Activated CD8-positive, alpha-beta memory T cell treated with anti-CD3 and anti-CD28 coated beads for 36 hours (primary cell): ENCODE results near the gene LILRA6. TPM values are rescaled to one million over a fixed set of nuclear protein-coding genes. Genes with fewer than 3 reads are reported as not detected.
"Not testable (repeated sequence)": the region's sequence is repeated elsewhere in the genome, so short reads cannot be mapped to it uniquely, and the experiment has no call there.

Source experiments
- CTCF ChIA-PET: fragments of 350-600 bp; sonication (Branson Sonifier 250); formaldehyde crosslinking; loops from one replicate; lab custom pipeline; 2021; ENCODE audit warnings: antibody characterized with exemption; lab: Charles Lee
- POLR2A ChIA-PET: fragments of 350-600 bp; sonication (Branson Sonifier 250); formaldehyde crosslinking; loops from one replicate; lab custom pipeline; 2021; ENCODE audit warnings: antibody characterized with exemption; lab: Charles Lee
- total RNA-seq, 2 experiments: library from RNA; stranded (reverse); gene quantifications; one replicate each; pipeline ENCODE4 v1.2.3, GENCODE V29; 2021

LILRA6 gene
- total RNA-seq, 2 experiments from 2014 or later = not detected

DNA sequence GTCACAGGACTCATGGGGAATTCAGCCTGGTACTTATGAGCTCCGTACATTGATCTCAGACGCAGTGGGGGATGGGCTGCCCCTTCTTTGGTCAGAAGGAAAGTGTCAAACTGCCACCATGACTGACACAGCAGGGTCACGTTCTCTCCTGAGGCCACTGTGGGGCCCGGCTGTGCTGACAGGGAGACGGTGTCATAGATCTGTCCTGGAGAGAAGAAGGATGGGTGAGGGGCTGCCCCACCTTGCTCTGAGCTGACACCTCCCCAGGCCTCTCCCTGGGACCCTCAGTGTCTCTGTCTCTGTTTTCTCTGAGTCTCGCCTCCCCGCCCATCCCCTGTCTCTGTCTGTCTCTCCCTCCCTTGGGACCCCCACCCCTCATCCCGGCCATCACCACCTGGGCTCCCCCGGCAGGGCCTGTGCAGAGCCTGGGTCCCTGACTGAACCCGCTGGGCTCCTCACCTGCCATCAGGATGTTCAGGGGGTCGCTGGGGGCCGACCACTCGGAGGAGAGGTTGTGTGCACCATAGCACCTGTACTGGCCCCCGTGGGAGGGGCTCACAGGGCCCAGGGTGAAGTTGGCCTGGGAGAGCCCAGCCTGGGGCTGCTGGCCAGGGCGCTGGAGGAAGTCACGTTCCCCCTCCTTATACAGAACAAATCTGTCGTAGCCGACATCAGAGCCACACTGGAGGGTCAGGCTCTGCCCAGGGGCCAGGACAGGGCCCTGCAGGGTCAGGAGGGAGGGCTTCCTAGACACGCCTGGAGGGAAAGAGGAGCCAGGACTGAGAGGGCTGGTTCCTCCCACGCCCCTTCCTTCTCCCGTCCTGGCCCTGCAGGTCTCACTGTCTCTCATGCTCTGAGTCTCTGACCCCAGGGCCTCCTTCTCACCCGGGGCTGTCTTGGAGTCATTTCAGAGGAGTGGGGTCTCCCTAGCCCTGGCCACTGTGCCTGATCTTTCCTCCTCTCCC lies 1.9 kb downstream of the LILRA6 start:
- POLR2A ChIA-PET, CTCF ChIA-PET: not testable (repeated sequence)

DNA sequence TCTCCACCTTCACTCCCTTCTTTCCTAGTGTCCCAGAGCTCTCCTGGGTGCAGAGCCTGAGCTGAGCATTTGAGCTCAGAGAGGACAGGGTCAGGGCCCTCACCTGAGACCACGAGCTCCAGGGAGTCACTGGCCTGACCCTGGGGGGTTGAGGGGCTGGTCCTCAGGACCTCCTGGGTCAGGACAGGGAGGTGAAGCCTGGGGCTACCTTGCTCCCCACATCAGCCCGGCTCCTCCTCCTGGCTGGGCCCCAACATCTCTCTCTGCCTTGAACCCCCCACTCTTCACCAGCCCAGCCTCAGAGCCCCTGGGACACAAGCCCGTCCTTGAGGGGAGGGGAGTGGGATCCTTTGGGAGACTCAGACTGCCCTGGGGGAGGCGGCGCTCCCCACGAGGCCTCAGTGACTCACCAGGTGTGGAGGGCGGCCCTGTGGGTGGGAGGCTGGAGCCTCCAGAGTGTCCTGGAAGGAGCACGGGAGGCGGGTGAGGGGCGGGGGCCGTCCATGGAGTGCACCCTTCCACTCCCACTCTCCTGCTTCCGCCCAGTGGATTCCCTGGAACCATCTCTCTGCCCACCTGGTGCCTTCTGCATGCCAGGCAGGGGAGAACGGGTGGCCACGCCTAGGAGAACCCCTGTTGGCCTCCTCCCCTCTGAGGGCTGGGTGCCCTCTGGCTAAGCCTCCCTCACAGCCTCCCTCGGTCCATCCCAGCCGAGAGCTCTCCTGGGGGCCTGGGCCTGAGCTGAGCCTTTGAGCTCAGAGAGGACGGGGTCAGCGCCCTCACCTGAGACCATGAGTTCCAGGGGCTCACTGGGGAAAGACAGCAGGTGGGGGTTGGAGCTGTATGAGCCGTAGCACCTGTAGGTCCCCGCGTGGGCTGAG lies 2.9 kb downstream of the LILRA6 start:
- POLR2A ChIA-PET, CTCF ChIA-PET: not testable (repeated sequence)

DNA sequence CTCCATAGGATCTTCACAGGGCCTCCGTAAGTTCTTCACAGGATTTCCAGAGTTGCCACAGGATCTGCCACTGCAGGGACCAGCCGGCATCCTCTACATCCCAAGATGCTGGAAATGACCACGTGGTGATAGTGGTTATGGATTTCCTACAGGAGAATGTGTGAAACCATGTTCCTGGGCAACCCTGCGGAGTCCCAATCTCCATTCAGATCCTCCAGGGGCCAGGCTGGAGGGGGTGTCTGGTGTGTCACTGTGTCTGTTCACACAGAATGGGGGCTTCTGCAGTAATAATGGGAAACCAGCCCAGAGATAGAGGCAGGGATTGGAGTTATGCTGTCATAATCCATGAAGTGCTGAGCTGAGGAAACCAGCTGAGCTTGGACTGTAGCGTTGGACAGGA lies 8.6 kb downstream of the LILRA6 start:
- ChIA-PET POLR2A (no interaction called here), CTCF (interaction anchor here (1.4 kb wide), 1 partner anchor 32 kb away, joined by 4 read pairs; no protein-coding TSS in a partner anchor)

DNA sequence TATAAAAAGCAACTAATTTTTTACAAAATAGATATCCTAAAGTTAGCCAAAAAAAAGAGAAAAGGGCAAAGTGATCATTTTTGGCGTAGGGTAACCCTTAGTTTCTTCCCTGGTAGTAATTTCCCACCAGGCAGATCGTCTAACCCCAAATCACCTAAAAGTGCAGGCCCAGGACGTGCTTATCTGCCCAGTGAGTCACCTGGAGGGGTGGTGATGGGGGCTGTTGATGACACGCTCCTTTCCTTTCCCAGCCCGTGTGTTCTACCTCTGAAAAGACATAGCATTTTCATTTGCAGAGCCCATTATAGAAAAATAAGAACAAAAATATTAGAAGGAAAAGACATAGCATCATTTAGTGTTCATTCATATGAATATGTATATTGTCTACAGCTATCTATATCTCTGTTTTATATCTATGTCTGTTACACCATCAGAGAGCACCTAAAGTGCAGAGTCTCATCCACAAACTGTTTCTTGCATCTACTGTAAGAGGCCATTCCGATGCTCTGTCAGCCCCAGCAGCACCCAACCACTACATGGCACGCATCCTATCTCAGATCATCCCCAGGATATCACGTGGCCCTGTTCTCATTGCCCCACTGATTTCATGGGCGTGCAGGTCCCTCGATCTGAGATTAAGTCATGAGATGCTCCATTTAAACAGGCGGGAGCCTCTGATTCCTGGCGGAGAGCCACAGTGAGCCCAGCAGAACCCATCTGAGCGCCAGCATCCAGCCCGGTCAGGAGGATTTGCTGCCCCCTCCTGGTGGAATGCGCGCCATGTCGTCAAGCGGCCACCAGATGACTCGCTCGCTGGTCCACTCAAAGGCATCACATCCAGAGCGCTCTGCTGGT lies 11.3 kb downstream of the LILRA6 start:
- ChIA-PET CTCF (interaction anchor here (0.7 kb wide), 1 partner anchor 60 kb away, joined by 3 read pairs; no protein-coding TSS in a partner anchor), POLR2A (no interaction called here)

DNA sequence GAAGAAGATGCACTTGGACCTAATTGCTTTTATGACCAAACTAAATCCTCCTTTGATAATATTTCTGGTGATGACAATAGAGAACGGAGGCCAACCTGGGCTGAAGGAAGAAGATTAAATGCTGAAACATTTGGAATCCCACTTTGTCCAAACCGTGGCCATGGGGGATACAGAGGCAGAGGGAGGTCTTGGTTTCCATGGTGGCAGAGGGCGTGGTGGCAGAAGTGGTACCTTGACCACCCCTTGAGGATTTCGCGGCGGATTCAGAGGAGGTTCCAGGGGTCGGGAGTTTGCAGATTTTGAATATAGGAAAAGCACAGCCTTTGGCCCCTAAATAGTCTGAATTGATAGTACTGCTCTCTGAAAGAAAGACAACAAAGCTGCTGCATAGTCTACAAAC lies 12.6 kb downstream of the LILRA6 start:
- ChIA-PET POLR2A (no interaction called here), CTCF (interaction anchor here (0.6 kb wide), 1 partner anchor 71 kb away, joined by 4 read pairs; no protein-coding TSS in a partner anchor)

DNA sequence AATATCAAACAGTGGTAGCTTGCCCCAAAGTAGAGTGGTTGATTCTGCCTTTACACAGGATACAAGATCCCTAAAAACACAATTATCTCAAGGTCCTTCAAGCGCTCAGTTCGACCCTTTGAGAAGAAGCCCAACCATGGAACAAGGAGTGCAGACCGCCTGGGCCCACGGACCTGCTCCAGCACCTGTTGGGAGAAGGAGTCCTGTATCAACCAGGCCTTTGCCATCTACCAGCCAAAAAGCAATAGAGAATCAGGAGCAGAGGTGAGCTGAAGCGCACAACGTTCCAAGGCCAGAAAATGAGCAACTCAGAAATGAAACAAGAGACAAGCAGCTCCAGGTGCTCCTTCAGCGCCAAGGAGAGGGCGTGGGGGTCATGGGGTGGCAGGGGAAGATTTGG lies 13.4 kb downstream of the LILRA6 start:
- POLR2A ChIA-PET = no interaction called here
- CTCF ChIA-PET = interaction anchor here (0.6 kb wide), 1 partner anchor 70 kb away, joined by 4 read pairs; no protein-coding TSS in a partner anchor

DNA sequence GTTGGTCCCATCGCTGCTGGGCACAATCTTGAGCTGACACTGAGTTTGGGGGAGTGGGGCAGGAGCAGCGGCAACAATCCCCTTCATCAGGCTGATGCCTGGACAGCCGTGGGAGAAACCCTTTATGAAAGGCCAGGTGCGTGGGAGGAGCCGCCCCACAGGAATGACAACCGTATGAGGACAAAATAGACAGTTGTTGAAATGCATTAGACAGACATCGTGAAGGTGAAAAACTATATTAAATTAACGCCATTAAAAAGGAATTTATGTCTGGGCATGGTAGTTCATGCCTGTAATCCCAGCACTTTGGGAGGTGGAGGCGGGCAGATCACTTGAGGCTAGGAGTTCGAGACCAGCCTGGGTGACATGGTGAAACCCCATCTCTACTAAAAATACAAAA lies 18.0 kb downstream of the LILRA6 start:
- CTCF ChIA-PET, POLR2A ChIA-PET: not testable (repeated sequence)

DNA sequence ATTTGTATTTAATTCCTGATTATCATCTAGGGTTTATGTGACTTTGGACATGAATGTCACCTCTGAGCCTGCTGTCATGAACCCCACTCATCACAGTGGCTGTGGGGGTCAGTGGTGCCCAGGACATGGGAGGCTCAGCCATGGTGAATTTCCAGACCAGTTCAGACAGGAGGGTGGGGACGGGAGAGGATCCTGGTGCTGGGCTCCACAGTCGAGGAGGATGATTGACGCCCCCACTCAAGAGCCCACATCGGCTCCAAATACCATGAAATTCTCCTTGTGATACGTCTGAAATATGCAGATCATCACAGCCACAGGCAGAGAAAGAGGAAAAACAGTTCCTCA lies 18.7 kb downstream of the LILRA6 start:
- POLR2A ChIA-PET = interaction anchor here (0.6 kb wide), 1 partner anchor 32 kb away, joined by 3 read pairs; no protein-coding TSS in a partner anchor
- CTCF ChIA-PET = not testable (repeated sequence)

DNA sequence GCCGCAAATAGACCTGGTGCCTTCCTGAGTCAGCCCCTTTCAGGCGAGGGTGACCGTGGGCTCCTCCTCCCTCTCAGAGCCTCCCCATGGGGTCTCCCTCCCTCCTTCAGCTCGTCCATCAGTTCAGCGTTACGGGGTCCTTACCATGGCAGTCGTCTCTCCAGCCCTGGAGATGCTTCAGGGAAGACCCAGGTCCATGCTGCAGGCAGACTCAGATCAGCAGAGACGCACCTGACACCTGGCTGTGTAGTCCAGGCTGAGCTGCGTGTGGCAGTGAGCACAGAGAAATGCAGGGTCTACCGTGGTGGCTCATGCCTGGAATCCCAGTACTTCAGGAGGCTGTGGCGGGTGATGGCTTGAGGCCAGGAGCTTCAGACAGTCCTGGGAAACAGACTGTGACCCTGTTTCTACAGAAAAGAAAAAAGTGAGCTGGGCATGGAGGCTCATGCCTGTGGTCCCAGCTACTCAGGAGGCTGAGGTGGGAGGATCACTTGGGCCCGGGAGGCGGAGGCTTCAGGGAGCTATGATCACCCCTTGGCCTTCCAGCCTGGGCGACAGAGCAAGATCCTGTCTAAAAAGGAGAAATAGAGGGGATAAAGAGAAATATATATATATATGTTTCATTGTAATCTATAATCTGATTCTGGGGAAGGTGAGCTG lies 19.2 kb downstream of the LILRA6 start:
- CTCF ChIA-PET = not testable (repeated sequence)
- POLR2A ChIA-PET = interaction anchor here (0.6 kb wide), 1 partner anchor 32 kb away, joined by 3 read pairs; no protein-coding TSS in a partner anchor

DNA sequence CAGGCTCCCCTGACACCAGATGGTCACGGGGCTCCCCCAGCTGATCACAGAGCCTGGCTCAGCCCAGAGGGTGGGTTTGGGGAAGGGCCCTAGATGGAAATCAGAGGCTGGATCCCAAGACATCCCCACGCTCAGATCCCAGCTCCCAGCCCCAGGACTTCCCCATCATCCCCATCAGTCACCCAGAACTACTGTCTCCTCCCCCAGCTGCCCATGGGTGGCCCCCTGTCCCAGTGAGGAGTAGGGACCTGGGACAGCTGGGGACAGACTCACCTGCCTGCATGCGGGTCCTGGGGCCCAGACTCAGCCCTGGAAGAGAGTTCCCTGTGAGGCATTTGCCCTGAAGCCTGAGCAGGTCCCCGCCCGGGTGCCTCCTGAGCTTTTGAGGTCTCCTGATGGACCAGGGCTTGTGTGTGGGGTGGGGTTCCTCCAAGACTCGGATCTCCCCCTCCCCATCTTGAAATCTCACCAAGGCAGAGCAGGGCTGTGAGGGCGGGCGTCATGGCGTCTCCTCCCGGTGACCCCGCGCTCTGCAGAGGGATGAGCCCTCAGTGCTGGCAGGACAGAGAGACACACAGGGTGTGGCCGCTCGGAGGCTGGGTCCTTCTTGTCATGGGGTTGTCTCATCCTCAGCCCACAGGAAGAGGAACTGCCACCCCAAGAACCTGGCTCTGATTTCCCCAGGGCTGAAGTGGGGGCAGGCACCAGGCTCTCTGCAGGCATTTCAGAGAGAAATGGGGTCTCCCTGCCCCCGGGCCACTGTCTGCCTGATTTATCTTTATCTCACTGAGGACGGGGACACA lies 19.9 kb downstream of the LILRA6 start, which contains the start of gene LILRB3:
Gene LILRB3, minus strand, starts transcription at position 534 of the 803 bp plus-strand sequence. Its CDS starts 31 bp downstream, at position 503.
- CTCF ChIA-PET, POLR2A ChIA-PET: not testable (repeated sequence)

DNA sequence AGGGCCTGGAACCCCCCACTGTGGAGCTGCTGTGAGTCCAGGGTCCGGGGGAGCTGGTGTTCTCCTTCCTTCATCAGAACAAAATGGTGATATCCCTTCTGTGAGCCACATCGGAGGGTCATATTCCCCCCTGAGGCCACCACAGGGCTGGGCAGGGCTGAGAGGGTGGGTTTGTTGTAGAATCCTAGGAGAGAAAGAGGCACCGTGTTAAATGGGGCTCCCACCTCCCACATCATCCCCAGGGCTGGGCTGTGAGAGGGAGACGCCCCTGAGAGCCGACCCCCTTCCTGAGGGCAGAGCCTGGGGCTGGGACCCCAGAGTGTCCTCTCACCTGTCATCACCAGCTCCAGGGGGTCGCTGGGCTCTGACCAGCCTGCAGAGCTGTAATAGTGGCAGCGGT lies 20.6 kb downstream of the LILRA6 start:
- POLR2A ChIA-PET, CTCF ChIA-PET: not testable (repeated sequence)

DNA sequence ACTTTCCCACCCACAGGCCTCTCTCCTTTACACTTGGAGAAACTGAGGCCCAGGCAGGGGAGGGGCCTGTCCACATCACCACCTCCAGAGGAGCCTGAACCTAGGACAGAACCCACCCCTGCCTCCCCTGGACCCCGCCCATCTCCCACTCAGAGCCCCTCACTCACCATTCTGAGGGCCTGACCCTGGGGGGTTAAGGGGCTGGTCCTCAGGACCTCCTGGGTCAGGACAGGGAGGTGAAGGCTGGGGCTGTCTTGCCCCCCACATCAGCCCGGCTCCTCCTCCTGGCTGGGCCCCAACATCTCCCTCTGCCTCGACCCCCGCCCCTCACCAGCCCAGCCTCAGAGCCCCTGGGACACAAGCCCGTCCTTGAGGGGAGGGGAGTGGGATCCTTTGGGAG lies 22.9 kb downstream of the LILRA6 start:
- CTCF ChIA-PET, POLR2A ChIA-PET: not testable (repeated sequence)

DNA sequence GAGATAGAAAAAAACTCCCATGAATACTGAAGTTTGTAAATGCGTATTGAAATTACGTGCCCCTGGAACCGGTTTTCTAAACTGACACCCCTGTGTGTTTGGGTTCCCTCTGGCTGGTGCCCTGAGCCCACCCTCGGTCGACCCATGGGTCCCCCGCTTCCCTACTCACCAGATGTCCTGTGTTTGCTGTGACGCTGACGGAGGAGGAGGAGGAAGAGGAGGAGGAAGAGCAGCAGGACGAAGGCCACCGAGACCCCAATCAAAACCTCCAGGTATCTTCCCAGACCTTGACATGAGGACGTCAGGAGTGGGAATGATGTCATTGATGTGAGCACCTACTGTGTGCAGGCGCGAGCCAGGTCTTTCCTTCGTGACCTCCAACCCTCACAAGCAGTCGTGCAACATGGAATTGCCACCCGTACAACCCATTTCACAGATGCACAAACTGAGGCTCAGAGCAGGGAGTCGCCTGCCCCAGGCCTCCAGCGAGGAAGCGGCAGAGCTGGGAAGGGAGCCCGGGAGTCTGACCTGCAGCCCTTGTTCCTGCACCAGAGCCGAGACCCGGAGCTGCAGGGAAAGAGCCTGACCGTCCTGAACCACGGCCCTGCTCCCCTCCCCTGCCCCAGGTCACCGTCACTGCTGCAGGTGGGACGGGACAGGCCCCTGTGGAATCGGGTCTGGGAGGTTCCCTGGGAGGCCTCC lies 23.5 kb downstream of the LILRA6 start:
- ChIA-PET POLR2A (no interaction called here), CTCF (no interaction called here)

DNA sequence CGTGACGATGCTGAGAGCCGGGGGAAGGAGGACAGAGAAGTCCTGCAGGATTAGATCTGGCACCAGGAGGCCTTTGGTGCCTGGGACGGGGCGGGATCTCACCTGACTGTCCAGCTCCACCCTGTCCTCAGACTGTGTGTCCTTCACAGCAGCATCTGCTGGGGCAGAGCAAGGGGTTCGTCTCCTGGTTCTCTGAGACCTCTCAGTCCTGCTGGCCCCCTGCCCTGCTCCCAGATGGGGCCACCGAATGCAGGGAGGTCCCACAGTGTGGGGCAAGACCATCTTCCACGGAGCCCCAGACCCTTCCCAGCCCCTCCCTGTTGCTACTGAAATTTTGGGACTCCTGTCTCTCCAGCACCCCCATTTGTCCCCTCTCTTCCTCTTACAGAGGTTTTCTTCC lies 24.3 kb downstream of the LILRA6 start:
- ChIA-PET POLR2A (no interaction called here), CTCF (no interaction called here)

DNA sequence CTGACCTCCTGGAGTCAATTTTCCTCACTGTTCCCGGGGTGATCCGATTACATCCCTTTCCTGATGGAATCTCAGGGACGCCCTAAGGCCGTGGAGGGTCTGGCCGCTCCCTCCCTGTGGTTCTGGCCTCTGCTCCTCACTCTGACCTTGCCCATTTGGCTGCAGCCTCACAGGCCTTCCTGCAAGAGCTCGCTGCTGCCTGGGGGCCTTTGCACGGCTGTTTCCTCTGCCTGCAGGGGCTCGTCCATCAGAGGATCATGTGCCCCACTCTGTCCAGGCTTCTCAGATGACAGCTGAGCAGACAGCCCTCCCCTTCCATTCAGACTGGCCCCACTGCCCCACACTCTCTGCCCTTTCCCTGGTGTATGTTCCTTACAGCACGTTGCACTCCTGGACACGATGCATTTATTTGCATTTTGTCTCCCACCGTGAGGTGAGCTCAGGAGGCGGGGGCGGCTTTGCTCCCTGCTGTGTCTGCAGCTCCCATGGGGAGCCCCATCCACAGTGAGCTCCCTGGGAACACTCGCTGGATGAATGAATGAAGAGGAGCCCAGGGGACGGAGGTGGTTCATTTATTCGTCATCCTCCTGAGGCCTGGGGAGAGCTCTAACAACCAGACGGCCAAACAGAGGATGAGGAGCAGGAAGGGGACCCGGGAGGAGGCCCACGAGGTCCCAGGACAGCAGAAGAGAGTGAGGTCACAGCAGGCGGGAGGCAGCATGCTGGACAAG lies 24.9 kb downstream of the LILRA6 start:
- POLR2A ChIA-PET = not testable (repeated sequence)

DNA sequence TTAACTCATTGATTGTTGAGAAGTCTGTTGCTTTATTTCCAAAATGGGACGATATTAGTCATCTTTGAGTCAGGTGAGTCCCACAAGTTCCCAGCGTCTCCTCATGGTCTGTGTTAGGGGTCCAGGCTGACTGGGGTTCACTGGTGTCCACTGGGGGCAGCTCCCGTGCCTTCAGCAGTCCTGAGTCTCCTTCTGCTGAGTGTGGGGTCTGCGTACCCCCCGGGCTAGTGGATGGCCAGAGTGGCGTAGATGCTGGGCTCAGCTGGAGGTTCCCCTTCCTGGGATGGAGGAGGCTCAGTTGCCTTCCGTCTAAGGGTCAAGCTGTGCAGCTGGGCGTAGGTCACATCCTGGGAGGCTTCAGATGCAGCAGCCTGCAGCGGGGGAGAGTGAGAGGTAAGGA lies 25.7 kb downstream of the LILRA6 start:
- POLR2A ChIA-PET = interaction anchor here (0.6 kb wide), 1 partner anchor 12 kb away, joined by 7 read pairs; no protein-coding TSS in a partner anchor
- CTCF ChIA-PET = no interaction called here

More for the DNA sequence above, 24.9 kb downstream of the LILRA6 start:
- CTCF ChIA-PET = not testable (repeated sequence)
